ENCODE results near the gene MYO7B. TPM values are rescaled to one million over a fixed set of nuclear protein-coding genes. Genes with fewer than 3 reads are reported as not detected.

The MYO7B gene
- total RNA-seq, 1 experiment from 2014 or later: 0.05 TPM

GRCh38 chr2:127632592-127633489 lies 97.4 kb downstream of the MYO7B start:
- Mint-ChIP-seq H3K36me3 (ENCODE audit: insufficient read depth, unreplicated experiment) (no peaks in the 10 kb centered on the region), H3K9me3 (ENCODE audit: low read depth, unreplicated experiment) (no peaks in the 10 kb centered on the region), H3K27ac (ENCODE audit: unreplicated experiment) (peak overlapping the region; percentile 30), H3K27me3 (ENCODE audit: unreplicated experiment) (no peaks in the 10 kb centered on the region), H3K4me1 (ENCODE audit: low read depth, unreplicated experiment) (no peaks in the 10 kb centered on the region), H3K4me3 (ENCODE audit: low read depth, unreplicated experiment) (no peak overlapping the region)
- DNase-seq: no peak
- CTCF ChIA-PET: interaction anchor here (0.6 kb wide), 1 partner anchor 193 kb away, joined by 3 read pairs; no protein-coding TSS in a partner anchor
- no TSS peak for BruUV-seq (replicated peaks)
- intact Hi-C loops (cut with micrococcal nuclease; ENCODE audit: unreplicated experiment): no loop called here
- no peak for TF ChIP-seq CTCF (IDR thresholded peaks at IDR 0.05; ENCODE audit: unreplicated experiment)

DNA sequence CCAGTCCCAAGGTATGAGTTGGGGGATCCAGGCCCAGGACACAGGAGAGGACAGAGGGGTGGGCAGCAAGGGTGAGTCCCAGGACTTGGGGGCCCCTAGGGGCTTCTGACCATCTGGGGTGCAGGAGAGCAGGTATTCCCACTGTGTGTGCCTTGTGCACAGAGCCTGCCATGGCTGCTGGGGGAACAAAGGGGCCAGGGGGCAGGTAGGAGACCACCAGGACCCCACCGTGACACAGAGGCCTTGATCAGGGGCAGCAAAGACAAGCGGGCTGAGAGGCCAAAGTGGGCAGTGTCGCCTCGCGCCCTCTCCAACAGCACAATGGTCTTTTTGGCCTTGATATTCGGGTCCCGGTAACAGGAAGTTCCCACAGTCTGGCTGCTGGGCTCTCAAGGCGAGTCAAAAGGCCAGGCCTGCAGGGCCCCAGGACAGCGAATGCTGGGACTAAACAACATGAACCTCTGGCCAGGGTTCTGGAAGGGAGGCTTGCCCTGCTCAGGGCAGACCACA lies 98.1 kb downstream of the MYO7B start:
- Mint-ChIP-seq H3K4me3 (ENCODE audit: low read depth, unreplicated experiment) (no peak overlapping the region), H3K36me3 (ENCODE audit: insufficient read depth, unreplicated experiment) (no peaks in the 10 kb centered on the region), H3K4me1 (ENCODE audit: low read depth, unreplicated experiment) (no peaks in the 10 kb centered on the region), H3K27me3 (ENCODE audit: unreplicated experiment) (no peaks in the 10 kb centered on the region), H3K27ac (ENCODE audit: unreplicated experiment) (peak overlapping the region; percentile 30), H3K9me3 (ENCODE audit: low read depth, unreplicated experiment) (no peaks in the 10 kb centered on the region)
- intact Hi-C loops (cut with micrococcal nuclease; ENCODE audit: unreplicated experiment): no loop called here
- DNase-seq: no peak
- no TSS peak for BruUV-seq (replicated peaks)
- CTCF ChIA-PET: no interaction called here
- no peak for TF ChIP-seq CTCF (IDR thresholded peaks at IDR 0.05; ENCODE audit: unreplicated experiment)

GRCh38 chr2:127634066-127634617 lies 98.7 kb downstream of the MYO7B start:
- intact Hi-C loops (cut with micrococcal nuclease; ENCODE audit: unreplicated experiment): no loop called here
- no TSS peak for BruUV-seq (replicated peaks)
- H3K4me3 Mint-ChIP-seq (ENCODE audit: low read depth, unreplicated experiment): no peak overlapping the region
- no peaks in the 10 kb centered on the region for H3K27me3 Mint-ChIP-seq (ENCODE audit: unreplicated experiment)
- no peaks in the 10 kb centered on the region for H3K9me3 Mint-ChIP-seq (ENCODE audit: low read depth, unreplicated experiment)
- CTCF ChIA-PET: no interaction called here
- no peak for DNase-seq
- no peaks in the 10 kb centered on the region for H3K36me3 Mint-ChIP-seq (ENCODE audit: insufficient read depth, unreplicated experiment)
- no peak overlapping the region for H3K27ac Mint-ChIP-seq (ENCODE audit: unreplicated experiment)
- no peaks in the 10 kb centered on the region for H3K4me1 Mint-ChIP-seq (ENCODE audit: low read depth, unreplicated experiment)
- no peak for TF ChIP-seq CTCF (IDR thresholded peaks at IDR 0.05; ENCODE audit: unreplicated experiment)

- H3K27me3 Mint-ChIP-seq (ENCODE audit: unreplicated experiment): no peaks in the 10 kb centered on the region
- no peak for DNase-seq
- H3K4me1 Mint-ChIP-seq (ENCODE audit: low read depth, unreplicated experiment): no peaks in the 10 kb centered on the region
- H3K36me3 Mint-ChIP-seq (ENCODE audit: insufficient read depth, unreplicated experiment): no peaks in the 10 kb centered on the region
- BruUV-seq (replicated peaks): no TSS peak
- no peaks in the 10 kb centered on the region for H3K9me3 Mint-ChIP-seq (ENCODE audit: low read depth, unreplicated experiment)
- H3K4me3 Mint-ChIP-seq (ENCODE audit: low read depth, unreplicated experiment): no peak overlapping the region
- H3K27ac Mint-ChIP-seq (ENCODE audit: unreplicated experiment): no peak overlapping the region
- intact Hi-C loops (cut with micrococcal nuclease; ENCODE audit: unreplicated experiment): no loop called here
- CTCF ChIA-PET: no interaction called here
- TF ChIP-seq CTCF (IDR thresholded peaks at IDR 0.05; ENCODE audit: unreplicated experiment): no peak
Measured at GRCh38 chr2:127634626-127635379, 99.3 kb downstream of the MYO7B start.

Data from Calu3 (cell line).